GM21528 (cell line): ENCODE data around the gene TEDC2.
A peak's percentile ranks its signal among the peaks of the same experiment; 100 is the strongest.

Experiments used
- ATAC-seq: cut with Tn5 transposase; IDR thresholded peaks from one replicate; pipeline ENCODE4 v1.9.1; 2021; ENCODE audit warnings: mild to moderate bottlenecking, moderate library complexity; ENCODE audit not compliant: unreplicated experiment, low FRiP score

The TEDC2 gene

GRCh38 chr16:2490190-2491105, 30.5 kb downstream of the TEDC2 start:
- no peak for ATAC-seq

- no peak for ATAC-seq
Measured at GRCh38 chr16:2492292-2492691, 32.4 kb downstream of the TEDC2 start.

DNA sequence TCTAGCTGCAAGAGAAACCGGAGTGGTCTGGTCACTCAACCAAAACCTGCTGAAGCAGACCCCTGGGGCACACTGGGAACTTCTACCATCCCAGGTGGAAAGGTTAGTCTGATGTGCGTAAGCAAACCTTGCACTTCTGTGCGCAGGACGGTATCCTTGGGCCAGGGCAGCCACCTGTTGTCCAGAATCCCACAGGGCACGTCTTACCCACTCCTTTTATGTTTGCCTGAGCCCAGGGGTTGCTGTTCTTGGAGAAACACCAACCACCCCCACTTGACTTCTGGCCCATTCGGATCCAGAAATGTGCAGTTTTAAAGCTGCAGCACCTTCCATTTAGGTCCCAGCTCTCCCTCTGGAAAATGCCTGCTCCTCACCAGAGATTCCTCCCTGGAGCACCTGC, 33.7 kb downstream of the TEDC2 start:
- ATAC-seq: no peak

DNA sequence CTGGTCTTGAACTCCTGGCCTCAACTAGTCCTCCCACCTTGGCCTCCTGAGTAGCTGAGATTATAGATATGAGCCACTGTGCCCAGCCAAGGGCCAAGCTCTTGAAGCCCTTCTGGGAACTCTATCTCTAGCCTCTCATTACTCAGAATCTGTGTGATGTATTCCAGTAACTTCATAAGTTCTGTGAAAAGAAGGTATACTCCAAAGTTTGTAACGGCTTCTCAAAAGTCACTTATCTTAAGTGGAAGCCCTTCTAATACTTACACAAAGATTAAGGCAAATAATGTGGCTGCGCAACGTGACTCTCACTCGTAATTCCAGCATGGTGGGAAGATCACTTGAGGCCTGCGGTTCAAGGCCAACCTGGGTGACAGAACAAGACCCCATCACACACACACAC, 34.7 kb downstream of the TEDC2 start:
- no peak for ATAC-seq

DNA sequence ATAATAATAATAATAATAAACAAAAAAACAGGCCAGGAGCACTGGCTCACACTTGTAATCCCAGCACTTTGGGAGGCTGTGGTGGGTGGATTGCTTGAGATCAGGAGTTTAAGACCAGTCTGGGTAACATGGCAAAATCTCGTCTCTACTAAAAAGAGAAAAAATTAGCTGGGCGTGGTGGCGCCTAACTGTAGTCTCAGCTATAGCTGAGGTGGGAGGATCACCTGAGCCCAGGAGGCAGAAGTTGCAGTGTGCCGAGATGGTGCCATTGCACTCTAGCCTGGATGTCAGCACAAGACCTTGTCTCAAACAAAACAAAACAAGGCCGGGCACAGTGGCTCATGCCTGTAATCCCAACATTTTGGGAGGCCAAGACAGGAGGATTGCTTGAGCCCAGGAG, 35.1 kb downstream of the TEDC2 start:
- ATAC-seq: no peak

DNA sequence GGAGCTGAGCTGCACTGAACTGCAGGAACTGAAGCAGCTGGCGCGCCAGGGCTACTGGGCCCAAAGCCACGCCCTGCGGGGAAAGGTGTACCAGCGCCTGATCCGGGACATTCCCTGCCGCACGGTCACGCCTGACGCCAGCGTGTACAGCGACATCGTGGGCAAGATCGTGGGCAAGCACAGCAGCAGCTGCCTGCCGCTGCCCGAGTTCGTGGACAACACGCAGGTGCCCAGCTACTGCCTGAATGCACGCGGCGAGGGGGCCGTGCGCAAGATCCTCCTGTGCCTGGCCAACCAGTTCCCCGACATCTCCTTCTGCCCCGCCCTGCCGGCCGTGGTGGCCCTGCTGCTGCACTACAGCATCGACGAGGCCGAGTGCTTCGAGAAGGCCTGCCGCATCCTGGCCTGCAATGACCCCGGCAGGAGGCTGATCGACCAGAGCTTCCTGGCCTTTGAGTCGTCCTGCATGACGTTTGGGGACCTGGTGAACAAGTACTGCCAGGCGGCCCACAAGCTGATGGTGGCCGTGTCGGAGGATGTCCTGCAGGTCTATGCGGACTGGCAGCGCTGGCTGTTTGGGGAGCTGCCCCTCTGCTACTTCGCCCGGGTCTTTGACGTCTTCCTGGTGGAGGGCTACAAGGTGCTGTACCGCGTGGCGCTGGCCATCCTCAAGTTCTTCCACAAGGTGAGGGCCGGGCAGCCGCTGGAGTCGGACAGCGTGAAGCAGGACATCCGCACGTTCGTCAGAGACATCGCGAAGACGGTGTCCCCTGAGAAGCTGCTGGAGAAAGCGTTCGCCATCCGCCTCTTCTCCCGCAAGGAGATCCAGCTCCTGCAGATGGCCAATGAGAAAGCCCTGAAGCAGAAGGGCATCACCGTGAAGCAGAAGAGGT, 36.6 kb downstream of the TEDC2 start:
- no peak for ATAC-seq

DNA sequence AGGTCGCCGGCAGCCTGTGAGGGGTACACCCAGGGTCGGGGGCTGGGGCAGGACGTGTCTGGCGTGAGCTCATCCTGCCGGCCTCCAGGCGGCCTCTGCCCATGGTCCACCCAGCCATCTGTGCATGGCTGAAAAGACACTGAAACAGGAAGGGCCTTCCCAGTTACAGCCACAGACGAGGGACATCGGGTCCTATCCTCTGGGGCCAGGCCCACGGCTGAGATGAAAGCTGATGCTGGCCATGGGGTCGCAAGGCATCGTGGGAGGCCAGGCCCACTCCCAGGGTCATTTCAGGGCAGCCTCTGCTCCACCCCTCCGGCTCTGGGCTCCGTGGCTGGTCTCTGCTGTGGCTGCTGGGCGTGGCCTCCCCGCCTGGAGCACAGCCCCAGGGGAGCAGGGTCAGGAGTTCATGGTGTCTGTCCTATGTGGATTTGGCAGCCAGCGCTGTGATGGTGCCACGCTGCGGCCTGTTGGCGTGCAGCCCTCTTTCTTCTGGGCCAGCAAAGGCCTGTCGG, 37.3 kb downstream of the TEDC2 start:
- no peak for ATAC-seq

- ATAC-seq: no peak
Measured at GRCh38 chr16:2497695-2498484, 38.0 kb downstream of the TEDC2 start.

DNA sequence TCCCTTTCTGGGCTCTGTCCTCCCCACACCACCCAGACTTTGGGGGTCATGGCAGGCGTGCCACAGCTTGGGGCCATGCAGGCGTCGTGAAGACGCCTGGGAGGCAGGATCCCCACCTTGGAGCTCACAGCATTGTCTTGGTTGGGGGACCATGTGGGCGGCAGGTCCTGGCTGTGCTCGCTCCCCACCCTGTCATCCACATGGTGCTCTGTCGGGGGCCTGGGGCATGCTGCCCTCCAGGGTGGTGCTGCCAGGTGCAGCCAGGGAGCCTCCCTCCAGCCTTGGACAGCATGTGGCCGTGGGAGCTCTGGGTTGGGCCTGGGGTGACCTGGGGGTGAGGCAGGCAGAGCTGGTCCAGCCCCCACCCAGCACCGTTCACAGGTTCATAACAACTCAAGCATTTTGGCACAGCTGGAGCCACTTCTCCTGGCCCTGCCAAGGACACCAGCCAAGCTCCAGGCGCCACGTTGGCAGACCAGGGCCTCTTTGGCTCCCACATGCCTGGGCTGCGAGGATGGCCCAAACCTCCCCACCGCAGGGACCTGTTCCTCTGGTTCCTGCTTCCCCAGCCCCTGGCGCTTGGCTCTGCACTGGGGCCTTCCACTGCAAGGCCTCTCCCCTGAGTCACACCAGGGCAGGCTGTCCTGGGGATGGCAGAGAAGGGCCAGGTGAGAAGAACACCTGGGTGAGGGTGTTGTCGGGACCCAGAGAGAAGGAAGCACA, 38.8 kb downstream of the TEDC2 start:
- ATAC-seq: no peak

DNA sequence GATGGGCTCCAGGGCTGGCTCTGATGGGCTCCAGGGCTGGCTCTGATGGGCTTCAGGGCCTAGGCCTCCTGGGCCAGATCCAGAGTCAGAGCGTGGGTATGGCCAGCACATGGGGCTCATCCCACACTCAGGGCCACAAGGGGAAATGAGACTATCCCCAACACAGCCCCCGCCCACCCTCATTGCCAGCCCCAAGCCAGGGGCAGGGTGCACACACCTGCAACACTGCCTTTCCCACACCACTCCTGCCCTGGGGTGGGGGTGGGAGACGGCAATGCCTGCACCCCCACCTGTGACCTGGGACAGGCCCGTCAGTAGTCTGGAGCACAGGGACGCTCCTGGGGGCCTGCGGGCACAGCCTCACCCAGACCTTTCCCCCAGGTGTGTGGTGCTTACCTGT, 39.5 kb downstream of the TEDC2 start:
- ATAC-seq: no peak

- no peak for ATAC-seq
Measured at GRCh38 chr16:2499890-2500429, 40.1 kb downstream of the TEDC2 start.

DNA sequence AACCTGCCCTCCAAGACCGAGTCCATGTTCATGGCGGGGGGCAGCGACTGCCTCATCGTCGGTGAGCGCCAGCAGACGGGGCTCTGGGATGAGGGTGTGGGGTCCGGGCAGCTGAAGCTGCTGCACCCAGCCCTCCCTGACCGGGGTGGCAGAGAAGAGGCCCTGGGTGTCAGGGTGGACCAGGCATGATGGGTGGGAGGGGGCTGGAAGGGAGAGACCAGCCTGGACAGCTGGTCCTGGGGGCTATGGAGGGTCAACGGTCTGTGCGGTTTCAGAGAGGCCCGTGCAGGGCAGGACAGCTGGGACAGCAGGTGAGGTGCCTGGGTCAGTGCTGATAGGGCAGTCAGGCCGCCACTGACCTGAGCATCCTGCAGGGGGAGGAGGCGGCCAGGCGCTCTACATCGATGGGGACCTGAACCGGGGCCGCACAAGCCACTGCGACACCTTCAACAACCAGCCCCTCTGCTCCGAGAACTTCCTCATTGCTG, 40.6 kb downstream of the TEDC2 start:
- no peak for ATAC-seq

- no peak for ATAC-seq
Measured at GRCh38 chr16:2500918-2501750, 41.2 kb downstream of the TEDC2 start.

DNA sequence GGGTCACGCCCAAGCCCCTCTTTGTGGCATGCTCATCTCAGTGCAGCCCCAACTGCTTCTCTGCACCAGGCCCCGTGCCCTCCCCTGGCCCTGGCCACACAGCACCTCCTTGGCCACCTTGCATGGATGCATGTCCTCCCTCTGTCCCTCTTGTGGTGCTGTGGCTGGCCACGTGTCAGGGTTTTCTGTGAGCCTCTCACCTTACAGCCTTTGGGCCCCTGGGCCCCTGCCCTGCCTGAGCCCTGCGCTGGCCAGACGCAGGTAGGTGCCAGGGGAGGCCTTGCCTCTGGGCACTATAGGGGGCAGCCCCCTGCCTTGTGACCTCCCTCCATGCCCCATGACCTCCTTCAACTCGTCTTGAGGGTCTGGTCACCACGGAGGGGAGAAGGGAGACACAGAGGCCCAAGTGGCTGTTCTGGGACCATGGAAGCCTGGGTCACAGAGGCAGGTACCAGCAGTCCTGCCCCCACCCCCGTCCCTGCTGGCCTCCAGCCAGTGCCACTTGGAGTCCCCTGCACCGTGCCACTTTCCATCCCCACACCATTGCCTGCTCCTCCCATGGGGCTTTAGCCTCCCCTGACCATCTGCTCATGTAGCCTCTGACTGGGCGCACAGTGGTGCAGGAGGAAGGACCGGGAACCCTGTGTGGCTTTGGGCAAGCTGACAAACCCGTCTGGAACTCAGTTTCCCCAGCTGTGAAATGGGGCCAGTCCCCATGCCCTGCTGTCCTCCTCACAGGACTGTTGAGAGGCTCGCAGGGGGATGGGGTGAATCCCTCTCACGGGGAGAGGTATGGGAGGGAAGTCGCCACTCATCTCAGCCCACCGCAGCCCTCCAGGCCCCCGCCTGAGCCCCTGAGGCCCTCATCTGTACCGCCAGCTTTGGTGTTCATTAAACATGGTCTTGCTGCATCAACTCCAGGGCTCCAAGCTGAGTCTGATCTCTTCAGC, 42.3 kb downstream of the TEDC2 start:
- no peak for ATAC-seq

GRCh38 chr16:2505695-2506094, 45.8 kb downstream of the TEDC2 start:
- no peak for ATAC-seq

GRCh38 chr16:2507052-2507659, 47.2 kb downstream of the TEDC2 start:
- peak; percentile 49 for ATAC-seq

DNA sequence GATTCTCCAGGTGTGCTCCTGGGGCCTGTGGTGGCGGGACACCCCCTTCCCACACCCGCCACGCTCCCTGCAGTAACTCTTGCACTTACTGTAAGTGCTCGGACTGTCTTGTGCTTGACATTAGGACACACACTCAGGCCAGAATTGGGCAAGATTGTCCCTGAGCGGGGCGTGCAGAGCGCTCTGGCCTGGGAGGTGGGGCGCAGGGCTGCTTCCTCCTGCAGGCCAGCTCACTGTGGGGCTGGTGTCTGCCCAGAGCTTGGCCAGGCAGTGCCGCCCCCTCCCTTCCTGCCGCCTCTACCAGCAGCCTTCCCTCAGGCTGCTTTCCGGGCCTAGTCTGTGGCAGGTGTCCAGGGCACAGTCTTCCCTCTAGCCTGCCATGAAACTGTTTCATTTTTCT, 47.8 kb downstream of the TEDC2 start:
- no peak for ATAC-seq
